HG03342 (cell line): ENCODE data around the gene OGA.

ENCODE experiments used
- ATAC-seq: cut with Tn5 transposase; IDR thresholded peaks from one replicate; pipeline ENCODE4 v1.9.1; 2021; ENCODE audit warnings: mild to moderate bottlenecking, moderate library complexity; ENCODE audit not compliant: unreplicated experiment

OGA gene

GRCh38 chr10:101818119-101818871, at the start of gene OGA:
OGA (minus strand) TSS chr10:101818444; CDS start chr10:101818022, 422 bp downstream.
- ATAC-seq: peak; percentile 81

- ATAC-seq: no peak
These were observed 49.7 kb upstream of the OGA start for GRCh38 chr10:101867931-101868330.

GRCh38 chr10:101859530-101859929, 41.3 kb upstream of the OGA start:
- ATAC-seq: no peak

- peak; percentile 74 for ATAC-seq
These were observed 40.7 kb upstream of the OGA start for GRCh38 chr10:101858723-101859500.

GRCh38 chr10:101857802-101858476, 39.7 kb upstream of the OGA start:
- no peak for ATAC-seq

- no peak for ATAC-seq
These were observed 38.4 kb upstream of the OGA start for GRCh38 chr10:101856626-101857025.

- ATAC-seq: no peak
These were observed 33.3 kb upstream of the OGA start for GRCh38 chr10:101851411-101852116.

GRCh38 chr10:101850749-101851148, 32.5 kb upstream of the OGA start:
- no peak for ATAC-seq

GRCh38 chr10:101848894-101849351, 30.7 kb upstream of the OGA start:
- no peak for ATAC-seq

- no peak for ATAC-seq
These were observed 30.2 kb upstream of the OGA start for GRCh38 chr10:101848408-101848807.

- ATAC-seq: no peak
These were observed 27.6 kb upstream of the OGA start for GRCh38 chr10:101845893-101846292.

- ATAC-seq: no peak
These were observed 25.1 kb upstream of the OGA start, which contains the start of gene KCNIP2 for GRCh38 chr10:101843032-101844021. KCNIP2 (minus strand) TSS chr10:101843800; CDS start chr10:101843568, 232 bp downstream.

- ATAC-seq: no peak
These were observed 23.6 kb upstream of the OGA start for GRCh38 chr10:101841826-101842225.

GRCh38 chr10:101840741-101841453, 22.7 kb upstream of the OGA start:
- peak; percentile 75 for ATAC-seq

GRCh38 chr10:101840102-101840684, 21.9 kb upstream of the OGA start:
- ATAC-seq: no peak

GRCh38 chr10:101839416-101840063, 21.3 kb upstream of the OGA start:
- no peak for ATAC-seq

- no peak for ATAC-seq
These were observed 20.8 kb upstream of the OGA start for GRCh38 chr10:101839002-101839401.

- ATAC-seq: no peak
These were observed 20.2 kb upstream of the OGA start for GRCh38 chr10:101838416-101838970.
